HEK293 (cell line): ENCODE data around the gene CHEK1.

Source experiments
- CTCF ChIP-seq: fragments of 450-650 bp; formaldehyde crosslinking; IDR thresholded peaks from 2 replicates; pipeline ENCODE4 v1.5.1; 2016; ENCODE audit warnings: missing biosample characterization, missing genetic modification characterization
- REST ChIP-seq: fragments of 450-650 bp; formaldehyde crosslinking; IDR thresholded peaks from 2 replicates; pipeline ENCODE4 v1.5.1; 2016; ENCODE audit warnings: missing biosample characterization, missing genetic modification characterization
- ZFP69B ChIP-seq: fragments of 450-650 bp; formaldehyde crosslinking; IDR thresholded peaks from 2 replicates; pipeline ENCODE4 v1.5.1; 2016; ENCODE audit warnings: missing biosample characterization, missing genetic modification characterization
- ZNF140 ChIP-seq: fragments of 450-650 bp; formaldehyde crosslinking; IDR thresholded peaks from 2 replicates; pipeline ENCODE4 v1.5.1; 2016; ENCODE audit warnings: missing biosample characterization, missing genetic modification characterization
- ZNF16 ChIP-seq: fragments of 450-650 bp; formaldehyde crosslinking; IDR thresholded peaks from 2 replicates; pipeline ENCODE4 v1.5.1; 2016; ENCODE audit warnings: low read depth, missing biosample characterization, missing genetic modification characterization
- ZNF280C ChIP-seq: fragments of 450-650 bp; formaldehyde crosslinking; IDR thresholded peaks from 2 replicates; pipeline ENCODE4 v1.5.1; 2016; ENCODE audit warnings: missing biosample characterization, missing genetic modification characterization
- ZNF280D ChIP-seq: fragments of 450-650 bp; formaldehyde crosslinking; IDR thresholded peaks from 2 replicates; pipeline ENCODE4 v1.5.1; 2016; ENCODE audit warnings: missing biosample characterization, missing genetic modification characterization
- ZNF37A ChIP-seq: fragments of 450-650 bp; IDR thresholded peaks from 2 replicates; pipeline ENCODE4 v1.5.1; 2018; ENCODE audit warnings: missing biosample characterization, missing genetic modification characterization
- ZNF777 ChIP-seq: fragments of 450-650 bp; formaldehyde crosslinking; IDR thresholded peaks from 2 replicates; pipeline ENCODE4 v1.5.1; 2017; ENCODE audit warnings: missing biosample characterization, missing genetic modification characterization, borderline replicate concordance

GRCh38 chr11:125588505-125588904 is 36.5 kb upstream of the CHEK1 start:
- TF ChIP-seq REST (tag by site-specific recombination) (no peak), CTCF (no peak), ZNF16 (no peak), ZNF280D (tag by site-specific recombination) (no peak), ZNF37A (tag by site-specific recombination) (no peak), ZNF140 (no peak), ZNF280C (tag by site-specific recombination) (no peak), ZFP69B (no peak), ZNF777 (no peak)
